HG03378 (cell line): Measurements from ENCODE around the gene PRPF6.

Source experiments
- ATAC-seq: cut with Tn5 transposase; IDR thresholded peaks from one replicate; pipeline ENCODE4 v1.9.1; 2021; ENCODE audit warnings: mild to moderate bottlenecking, moderate library complexity; ENCODE audit not compliant: unreplicated experiment

Gene PRPF6

DNA sequence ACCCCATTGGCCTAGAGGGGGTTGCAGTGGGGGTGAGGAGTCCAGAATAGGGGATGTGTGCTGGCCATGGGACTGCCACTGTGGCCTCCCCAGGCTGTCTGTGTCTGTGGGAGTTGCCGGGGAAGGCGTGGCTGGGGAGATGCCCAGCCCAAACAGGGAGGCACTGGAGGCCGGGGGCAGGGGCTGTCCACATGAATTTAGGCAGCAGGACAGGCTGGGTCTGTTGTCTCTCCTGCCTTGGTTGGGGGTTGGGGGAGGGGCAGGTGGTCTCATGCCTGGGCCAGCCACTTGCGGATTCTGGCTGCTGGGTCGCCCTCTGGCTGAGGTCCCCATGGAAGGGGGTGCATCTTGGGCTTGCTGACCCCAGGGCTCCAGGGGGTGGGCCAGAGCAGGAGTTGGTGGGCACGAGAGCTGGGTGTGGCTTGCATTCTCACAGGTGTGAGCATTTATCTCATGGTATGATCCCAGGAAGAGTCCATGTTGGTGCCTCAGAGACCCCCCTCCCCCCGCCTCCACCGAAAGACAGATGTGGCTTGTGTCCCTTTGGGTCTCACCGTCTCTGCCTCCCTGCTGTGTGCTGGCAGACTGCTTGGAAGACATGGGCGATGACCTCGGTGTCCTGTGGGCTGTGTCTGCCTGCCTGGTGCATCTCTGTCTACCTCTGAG is 64.5 kb downstream of the PRPF6 start:
- ATAC-seq: no peak

DNA sequence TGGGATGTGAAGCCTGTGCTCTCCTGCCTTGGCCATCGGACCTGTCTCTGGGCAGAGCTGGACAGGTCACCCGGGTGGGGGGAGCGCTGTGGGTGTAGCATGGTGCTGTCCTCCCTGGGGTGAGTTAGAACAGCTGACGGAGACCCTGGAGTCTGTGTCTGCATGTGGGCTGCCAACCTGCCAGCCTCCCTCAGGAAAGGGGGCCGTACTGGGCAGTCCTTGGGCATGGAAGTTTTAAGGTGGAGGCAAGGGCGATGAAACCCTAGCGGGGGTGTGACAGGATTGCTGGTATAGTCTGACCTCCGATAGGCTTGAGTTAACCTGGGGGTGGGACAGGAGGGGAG is 66.1 kb downstream of the PRPF6 start:
- no peak for ATAC-seq

DNA sequence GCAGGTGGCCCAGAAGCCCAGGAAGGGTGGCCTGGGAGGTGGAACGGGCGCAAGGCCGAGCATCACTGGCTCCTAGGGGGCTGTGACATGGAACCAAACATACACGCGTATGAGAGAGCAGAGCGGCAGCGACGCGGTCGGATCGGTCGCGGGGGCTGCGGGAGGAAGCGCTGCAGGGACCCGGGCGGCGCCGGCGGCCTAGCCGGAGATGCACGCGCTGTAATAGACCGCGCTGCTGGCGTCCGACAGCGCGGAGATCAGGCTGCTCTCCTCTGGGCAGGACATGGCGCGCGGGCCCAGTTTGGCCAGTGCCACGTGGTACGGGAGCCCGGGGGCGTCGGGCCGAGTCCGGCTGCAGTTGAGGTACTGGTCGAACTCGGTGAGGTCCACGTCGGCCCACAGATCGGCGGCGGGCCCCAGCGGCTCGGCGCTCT is 67.1 kb downstream of the PRPF6 start:
- ATAC-seq: no peak

DNA sequence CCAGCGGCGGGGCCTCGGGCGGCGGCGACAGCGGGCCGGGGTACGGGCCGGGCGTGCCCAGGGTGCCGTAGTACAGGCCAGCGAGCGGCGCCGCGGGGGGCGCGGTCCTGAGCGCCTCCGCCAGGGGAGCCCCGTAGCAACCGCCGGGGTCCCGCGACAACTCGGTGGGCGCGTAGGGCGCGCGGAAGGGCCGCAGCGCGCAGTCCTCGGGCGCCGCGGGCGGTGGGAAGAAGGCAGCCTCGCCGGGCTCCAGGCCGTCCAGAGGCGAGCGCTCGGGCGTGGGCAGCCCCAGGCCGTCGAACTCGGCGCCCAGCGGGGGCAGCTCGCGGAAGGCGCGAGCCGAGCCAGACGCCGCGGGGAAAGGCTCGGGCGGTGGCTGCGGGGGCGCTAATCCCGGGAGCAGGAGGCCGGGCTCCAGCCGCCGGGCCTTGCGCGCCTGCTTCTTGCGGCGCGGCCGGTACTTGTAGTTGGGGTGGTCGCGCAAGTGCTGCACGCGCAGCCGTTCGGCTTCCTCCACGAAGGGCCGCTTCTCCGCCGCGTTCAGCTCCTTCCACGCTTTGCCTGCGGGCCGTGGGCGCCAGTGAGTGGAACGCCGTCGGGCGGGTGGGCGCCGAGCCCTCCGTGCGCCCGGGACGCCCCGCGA is 67.6 kb downstream of the PRPF6 start:
- ATAC-seq: no peak

DNA sequence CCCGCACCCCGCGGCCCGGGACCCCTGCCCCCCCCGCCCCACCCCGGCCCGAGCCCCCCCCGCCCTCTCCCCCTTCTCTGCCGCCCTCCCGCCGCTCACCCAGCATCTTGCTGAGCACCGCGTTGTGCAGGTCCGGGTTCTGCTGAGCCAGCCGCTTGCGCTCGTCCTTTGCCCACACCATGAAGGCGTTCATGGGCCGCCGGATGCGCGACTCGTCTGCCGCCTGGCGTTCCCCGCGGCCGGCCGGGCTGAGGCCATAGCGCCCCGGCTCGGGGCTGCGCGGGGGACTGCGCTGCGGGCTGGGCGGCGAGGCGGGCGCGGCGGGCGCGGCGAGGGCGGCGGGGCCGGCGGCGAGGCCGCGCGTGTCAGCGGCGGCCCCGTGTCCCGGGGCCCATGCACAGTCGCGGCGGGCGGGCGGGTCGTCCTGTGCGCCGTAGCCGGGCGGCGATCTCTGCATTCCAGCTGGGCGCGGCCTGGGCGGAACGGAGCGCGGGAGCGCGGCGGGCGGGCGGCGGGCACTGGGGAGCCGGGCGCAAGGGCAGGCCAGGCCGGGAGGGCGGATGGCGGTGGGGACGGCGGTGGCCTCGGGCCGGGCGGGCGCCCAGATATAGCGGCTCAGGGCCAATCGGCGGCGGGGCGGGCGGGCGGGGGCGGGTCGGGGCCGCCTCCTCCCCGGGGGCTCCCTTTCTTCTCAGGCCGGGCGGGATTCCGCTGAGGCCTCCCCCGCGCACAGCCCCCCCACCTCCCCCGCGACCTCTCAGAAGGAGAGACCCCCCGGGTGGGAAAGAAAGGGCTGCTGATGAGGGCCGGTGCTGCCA is 68.3 kb downstream of the PRPF6 start, which contains the start of gene SOX18:
Gene SOX18 (minus strand): TSS at position 580 of the 818 bp plus-strand sequence. CDS start 123 bp downstream, at position 457.
- ATAC-seq: no peak

DNA sequence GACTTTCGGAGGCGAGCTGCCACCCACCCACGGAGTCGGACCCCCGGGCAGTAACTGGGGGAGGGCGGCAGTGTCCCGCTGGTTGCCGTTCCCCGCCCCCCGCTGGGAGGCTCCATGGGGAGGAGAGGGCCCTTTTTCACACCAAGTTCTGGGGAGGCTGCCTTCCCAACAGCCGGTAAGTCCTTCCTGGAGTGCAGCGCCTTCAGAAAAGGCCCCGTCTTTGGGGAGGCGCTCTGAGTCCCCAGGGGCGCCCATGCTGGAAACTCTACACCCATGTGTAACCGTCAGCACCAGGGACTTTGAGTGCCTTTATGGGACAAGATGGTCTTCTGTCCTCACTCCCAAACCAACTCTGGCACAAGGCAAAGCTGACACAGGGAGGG is 68.9 kb downstream of the PRPF6 start:
- no peak for ATAC-seq

DNA sequence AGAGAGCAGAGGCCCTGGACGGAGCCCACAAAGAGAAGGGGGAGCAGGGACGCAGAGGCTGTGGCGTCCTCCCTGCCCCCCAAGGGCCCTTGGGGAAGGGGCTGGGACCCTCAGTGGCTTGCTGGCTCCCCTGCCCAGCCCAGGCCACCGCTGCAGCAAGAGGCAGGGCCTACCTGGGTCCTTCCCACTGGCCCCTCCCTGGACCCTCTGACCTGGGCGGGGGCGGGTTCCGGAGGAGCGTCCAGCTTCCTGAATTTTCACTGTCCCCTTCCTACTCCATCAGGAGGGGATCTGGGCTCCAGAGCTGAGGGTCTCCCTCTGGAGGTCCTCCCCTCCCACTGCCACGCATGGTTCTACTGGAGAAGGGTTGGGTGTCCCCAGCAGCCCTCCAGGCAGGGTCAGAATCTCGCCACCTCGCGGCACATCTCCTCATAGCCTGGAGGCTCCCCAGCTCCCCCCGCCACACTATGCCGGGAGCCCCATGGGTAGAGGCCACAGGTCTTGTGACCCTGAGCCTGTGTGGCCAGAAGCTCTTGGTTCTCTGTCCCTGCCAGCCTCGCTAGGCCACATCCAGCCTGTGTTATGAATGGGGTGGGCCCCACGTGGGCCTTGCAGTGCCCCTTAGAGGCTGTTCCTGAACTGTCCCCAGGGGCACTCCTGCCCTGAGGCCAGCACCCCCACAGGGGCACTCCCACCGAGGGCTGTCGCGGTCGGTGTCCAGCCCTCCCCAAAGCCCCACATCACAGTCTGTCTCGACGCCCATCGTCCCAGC is 69.5 kb downstream of the PRPF6 start:
- ATAC-seq: no peak

DNA sequence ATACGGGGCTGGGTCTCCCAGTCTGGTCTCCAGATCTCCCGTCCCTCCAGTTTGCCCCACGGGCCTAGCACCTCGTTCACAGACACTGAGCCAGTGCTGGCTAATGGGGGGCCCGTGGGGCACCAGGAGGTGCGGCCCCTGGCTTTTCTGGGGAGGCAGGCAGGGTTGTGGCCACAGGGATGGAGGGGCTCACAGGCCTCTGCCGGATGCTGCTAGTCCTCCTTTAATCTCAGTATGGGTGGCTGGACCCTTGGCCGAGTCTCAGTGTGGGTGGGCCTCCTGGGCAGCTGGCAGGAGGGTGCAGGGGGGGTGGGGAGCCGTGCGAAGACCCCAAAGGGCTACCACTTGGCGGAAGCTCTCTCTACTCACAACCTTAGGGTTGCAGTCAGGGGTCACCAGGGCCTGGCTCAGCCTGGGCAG is 70.1 kb downstream of the PRPF6 start:
- no peak for ATAC-seq

DNA sequence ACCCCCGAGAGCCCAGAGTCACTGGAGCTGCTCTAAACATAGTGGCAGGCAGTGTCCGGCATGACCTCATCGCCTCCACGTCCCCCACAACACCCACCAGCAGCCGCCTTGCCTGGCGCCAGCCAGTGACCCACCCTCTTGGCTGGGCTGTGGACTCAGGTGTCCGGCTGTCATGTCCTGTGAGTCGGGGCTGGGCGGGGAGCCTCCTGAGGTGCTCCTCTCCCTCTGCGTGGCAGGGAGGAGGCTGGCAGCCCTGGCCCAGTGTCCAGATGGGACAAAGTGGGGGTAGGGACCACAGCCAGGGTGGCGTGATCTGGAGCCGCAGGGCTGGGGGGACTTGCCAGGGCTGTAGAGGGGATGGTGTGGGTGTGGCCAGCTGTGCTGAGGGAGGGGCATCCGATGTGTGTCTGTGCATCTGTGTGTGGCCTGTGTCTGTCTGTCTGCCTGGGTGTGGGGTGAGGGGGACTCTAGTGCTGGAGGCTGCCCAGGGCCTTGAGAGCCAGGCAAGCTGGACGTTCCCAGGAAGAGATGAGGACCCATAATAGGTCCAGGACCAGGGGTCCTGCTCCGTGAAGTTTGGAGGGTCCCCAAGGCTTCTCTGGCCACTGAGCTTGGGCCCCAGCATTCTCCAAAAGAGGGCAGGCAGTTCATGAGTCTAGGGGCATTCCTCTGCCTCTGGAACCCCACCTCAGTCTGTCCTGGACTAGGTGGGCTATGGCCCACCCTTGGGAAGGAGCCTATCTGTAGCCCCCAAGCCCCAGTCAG is 70.8 kb downstream of the PRPF6 start:
- ATAC-seq: no peak

DNA sequence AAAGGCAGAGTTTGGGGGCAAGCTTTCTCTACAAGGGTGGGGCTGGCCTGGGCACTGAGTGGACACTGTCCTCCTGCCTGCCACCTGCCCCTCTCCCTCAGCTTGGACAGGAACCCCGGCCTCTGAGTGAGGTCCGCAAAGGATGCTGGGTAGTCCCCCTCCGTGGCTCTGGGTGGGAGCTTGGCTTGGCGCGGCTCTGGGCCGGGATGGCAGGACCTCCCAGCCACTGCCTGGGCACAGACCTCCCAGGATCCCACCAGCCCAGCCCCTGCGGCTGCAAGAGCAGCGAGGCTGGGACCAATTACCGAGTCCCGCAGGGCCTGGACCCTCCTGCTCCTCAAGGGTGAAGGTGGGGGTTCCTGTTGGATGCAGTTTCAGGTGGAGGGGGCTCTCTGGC is 71.4 kb downstream of the PRPF6 start:
- ATAC-seq: no peak

DNA sequence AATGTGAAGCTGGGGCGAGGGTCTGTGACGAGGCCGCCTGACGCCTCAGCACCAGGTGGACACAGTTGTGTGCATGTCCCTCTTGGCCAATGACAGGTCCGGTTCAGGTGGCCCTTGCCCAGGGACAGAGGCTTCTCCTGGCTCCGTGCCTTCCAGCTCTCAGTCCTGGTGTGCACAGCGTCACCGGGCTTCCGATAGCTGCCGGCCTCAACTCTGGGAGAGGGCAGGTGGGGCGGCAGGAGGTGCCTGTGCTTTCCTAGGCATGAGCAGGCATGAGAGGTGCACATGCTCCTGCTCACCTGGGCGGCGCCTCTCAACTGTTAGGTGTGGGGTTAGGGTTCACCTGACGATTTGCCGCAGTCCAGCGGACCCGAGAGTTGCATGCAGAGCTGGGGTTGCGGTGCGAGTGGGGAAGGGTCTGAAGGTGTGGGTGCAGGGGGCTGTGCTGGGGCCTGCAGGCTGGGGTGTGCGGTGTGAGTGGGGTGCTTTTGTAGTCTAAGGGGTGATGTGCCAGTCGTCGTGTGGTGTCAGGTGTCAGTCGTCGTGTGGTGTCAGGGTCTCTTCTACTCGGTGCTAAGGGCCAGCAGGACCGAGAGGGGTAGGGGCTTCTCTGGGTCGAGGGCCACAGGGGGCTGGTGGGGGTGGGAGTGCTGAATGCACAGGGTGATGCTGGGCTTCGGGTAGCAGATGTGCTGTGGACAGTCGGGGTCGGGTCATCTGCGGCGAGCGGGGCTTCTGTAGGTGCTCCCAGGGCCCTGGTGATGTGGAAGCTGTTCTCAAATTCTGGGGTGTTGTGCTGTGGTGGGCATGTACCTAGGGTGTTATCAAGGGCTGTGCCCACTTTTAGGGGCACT is 72.3 kb downstream of the PRPF6 start:
- no peak for ATAC-seq

DNA sequence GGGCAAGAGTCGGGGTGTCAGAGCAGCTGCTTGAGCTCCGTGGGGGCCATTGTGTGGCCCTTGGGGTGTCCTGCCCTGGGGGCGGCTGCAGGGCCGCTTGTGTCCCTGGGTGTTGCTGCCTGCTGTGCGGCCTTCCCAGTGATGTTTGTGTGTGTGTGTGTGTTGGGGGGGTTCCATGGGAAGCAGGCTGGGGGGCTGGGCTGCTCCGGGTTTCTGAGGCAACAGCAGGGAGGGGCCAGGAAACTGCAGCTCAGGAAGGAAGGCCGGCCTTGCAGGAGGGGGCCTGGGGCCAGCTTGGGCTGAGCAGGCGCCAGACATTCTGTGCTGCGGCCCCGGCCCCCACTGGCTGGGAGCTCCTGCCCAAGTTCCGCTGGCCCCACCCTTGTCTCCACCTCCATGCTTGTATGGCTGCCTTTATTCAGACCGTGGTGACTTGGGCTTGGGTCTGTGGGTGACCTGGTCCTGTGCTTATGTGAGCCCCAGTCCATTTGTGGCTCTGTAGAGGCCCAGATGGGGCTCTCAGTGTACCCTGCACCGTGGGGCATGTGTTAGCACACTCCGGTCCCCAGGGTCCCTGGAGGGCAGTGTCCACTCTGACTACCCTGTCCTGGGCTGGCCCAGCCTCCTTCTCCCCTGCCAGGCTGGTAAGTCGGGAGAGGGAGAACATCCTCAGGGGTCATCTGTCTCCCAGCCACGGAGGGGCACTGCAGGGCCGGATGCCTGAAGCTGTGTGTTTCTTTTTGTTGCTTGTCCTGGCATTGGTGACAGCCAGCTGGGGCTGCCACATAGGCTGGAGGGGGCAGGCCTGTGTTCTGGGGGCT is 73.1 kb downstream of the PRPF6 start:
- ATAC-seq: no peak

DNA sequence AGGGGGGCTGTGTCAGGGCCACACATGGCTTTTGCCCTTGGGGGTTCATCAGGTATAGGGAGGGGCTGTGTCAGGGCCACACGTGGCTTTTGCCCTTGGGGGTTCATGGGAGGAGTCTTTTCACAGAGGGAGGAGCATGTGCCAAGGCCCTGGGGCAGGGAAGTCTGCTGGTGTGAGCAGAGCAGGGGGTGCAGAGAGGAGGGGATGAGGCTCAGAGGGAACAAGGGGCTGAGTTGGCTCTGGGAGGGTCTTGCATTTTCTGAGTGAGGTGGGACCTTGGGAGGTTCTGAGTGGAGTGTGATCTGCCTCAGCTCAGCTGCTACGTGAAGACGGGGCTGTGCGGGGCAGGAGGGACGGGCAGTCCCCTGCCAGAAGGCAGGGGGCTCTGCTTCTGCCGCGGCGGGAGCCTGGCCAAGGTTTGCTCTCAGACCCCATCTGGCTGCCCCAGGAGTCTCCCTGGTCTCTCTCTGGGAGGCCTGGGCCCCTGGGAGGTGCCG is 74.5 kb downstream of the PRPF6 start:
- no peak for ATAC-seq

DNA sequence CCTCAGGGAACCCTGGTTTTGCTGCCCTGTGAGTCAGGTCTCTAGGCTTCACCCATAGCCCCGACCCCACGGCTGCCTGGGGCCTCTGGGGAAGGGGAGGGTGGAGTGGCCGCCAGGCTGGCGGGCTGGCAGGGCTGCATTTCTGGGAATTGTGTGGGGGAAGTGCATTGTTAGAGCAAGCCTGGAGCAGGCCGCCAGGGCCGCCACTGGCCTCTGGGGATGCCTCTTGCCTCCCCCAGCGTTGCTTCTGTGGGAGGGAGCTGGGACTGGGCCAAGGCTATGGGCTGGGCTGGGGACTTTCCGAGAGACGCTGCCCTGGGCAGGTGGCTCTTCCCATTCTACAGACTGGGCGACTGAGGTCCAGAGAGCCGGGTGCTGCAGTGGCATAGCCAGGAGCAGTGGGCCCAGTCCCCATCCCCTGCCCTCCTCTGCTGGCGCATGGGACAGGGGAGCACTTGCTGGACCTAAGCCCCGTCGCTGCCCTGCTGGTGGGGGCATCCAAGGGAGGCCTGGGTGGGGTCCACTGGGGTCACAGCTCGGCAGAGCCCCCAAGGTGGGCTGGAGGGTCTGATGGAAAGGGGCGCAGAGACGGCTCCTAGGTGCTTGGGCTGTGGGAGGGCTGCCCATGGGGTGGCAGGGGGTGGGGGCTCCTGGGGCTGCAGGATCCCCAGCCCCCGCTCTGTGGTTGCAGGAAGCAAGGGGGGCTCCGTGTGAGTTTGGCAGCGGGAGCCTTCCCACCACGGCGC is 75.1 kb downstream of the PRPF6 start:
- ATAC-seq: no peak

DNA sequence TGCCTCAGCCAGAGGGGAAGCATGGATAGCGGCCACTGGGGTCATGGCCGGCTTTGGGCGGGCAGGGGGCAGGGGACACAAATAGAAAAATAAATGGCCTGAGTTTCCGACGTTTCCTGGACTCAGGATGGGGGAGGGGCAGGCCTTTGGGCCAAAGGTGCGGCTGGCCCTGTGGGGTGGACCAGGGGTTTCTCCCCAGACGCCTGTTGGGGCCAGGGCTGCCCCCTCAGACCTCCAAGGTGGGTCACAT is 75.6 kb downstream of the PRPF6 start:
- ATAC-seq: no peak

DNA sequence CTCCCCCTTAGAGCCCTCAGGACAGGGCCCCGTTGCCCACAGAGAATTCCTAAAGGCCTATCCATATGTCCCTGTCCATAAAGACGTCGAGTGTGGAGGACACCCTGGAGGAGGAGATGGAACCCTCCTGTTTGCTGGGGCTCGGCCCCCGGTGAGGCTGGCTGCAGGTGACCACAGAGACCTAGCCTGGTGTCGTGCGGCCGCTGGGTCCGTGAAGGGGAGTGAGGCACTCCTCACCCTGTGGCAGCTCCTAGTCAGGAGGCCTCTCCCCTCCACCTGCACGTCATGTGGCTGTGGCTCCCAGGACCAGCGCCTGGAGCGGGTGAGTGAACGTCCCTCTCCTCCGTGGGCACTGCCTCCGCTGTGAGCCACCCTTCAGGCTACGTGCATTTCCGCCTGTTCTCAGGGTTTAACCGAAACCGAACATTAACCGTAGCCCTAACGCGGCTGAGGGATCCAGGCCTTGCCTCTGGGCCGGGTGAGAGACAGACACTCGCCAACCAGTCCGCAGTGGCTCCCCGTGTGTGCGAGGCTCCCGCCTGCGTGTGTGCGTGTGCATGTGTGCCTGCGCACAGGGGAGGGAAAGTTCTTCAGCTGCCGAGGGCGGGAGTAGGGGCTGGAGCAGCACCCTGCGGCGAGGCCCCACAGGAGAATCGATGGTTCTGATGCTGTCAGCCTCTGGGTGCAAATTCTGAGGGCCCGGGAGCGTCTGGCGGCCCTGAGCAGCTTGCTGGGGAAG is 76.1 kb downstream of the PRPF6 start:
- no peak for ATAC-seq
